ENCODE measurements around the gene STX2. TPM values are rescaled to one million over a fixed set of nuclear protein-coding genes. Genes with fewer than 3 reads are reported as not detected.

The STX2 gene
- total RNA-seq, 1 experiment from 2014 or later = 37.8 TPM

- TF ChIP-seq CTCF (conservative IDR thresholded peaks at IDR 0.05; ENCODE audit: low read depth, low read length) = no peak
- TF ChIP-seq EZH2 (IDR thresholded peaks at IDR 0.05; ENCODE audit: borderline replicate concordance, low read depth, low read length, poor library complexity, severe bottlenecking) = no peak
- H3K36me3 ChIP-seq (ENCODE audit: insufficient read depth, low read length, poor library complexity, severe bottlenecking) = peaks cover 10% of the 10 kb centered on the region
- BruUV-seq (replicated peaks) = no TSS peak
These were observed 47.4 kb downstream of the STX2 start for GRCh38 chr12:130791629-130792028.

GRCh38 chr12:130788515-130788914 is 50.5 kb downstream of the STX2 start:
- no TSS peak for BruUV-seq (replicated peaks)
- H3K27ac ChIP-seq (ENCODE audit: low read depth, low read length, poor library complexity, severe bottlenecking) = no peak overlapping the region
- no peak overlapping the region for H3K4me3 ChIP-seq (ENCODE audit: low read depth, low read length, poor library complexity, severe bottlenecking)
- H3K36me3 ChIP-seq (ENCODE audit: insufficient read depth, low read length, poor library complexity, severe bottlenecking) = peaks cover 7% of the 10 kb centered on the region
- no peaks in the 10 kb centered on the region for H3K4me1 ChIP-seq (ENCODE audit: insufficient read depth, low read length, poor library complexity, severe bottlenecking)
- POLR2A ChIA-PET (ENCODE audit: low non-redundant PET) = no interaction called here
- TF ChIP-seq EZH2 (IDR thresholded peaks at IDR 0.05; ENCODE audit: borderline replicate concordance, low read depth, low read length, poor library complexity, severe bottlenecking) (no peak), CTCF (conservative IDR thresholded peaks at IDR 0.05; ENCODE audit: low read depth, low read length) (no peak)
- intact Hi-C loops (cut with micrococcal nuclease; ENCODE audit: unreplicated experiment) = no loop called here
- H3K27me3 ChIP-seq (replicated peaks; ENCODE audit: insufficient read depth, low read depth, low read length, poor library complexity) = no peaks in the 10 kb centered on the region
- CTCF ChIA-PET = no interaction called here
- DNase-seq (ENCODE audit: low spot score) = no peak
- peaks cover 7% of the 10 kb centered on the region for H3K9me3 ChIP-seq (ENCODE audit: low read depth, low read length, poor library complexity, severe bottlenecking)

More at GRCh38 chr12:130791629-130792028, 47.4 kb downstream of the STX2 start:
- Histone ChIP-seq H3K9me3 (ENCODE audit: low read depth, low read length, poor library complexity, severe bottlenecking) (no peaks in the 10 kb centered on the region), H3K4me3 (ENCODE audit: low read depth, low read length, poor library complexity, severe bottlenecking) (no peak overlapping the region), H3K27me3 (replicated peaks; ENCODE audit: insufficient read depth, low read depth, low read length, poor library complexity) (no peaks in the 10 kb centered on the region), H3K4me1 (ENCODE audit: insufficient read depth, low read length, poor library complexity, severe bottlenecking) (no peaks in the 10 kb centered on the region), H3K27ac (ENCODE audit: low read depth, low read length, poor library complexity, severe bottlenecking) (no peak overlapping the region)
- intact Hi-C loops (cut with micrococcal nuclease; ENCODE audit: unreplicated experiment) = no loop called here
- POLR2A ChIA-PET (ENCODE audit: low non-redundant PET) = interaction anchor here (0.6 kb wide), 1 partner anchor 76 kb away, joined by 12 read pairs; the partner anchor contains the start of gene RIMBP2
- no peak for DNase-seq (ENCODE audit: low spot score)
- CTCF ChIA-PET = interaction anchor here (0.7 kb wide), 1 partner anchor 55 kb away, joined by 4 read pairs; no protein-coding TSS in a partner anchor

GRCh38 chr12:130787445-130788410 is 51.3 kb downstream of the STX2 start:
- no peak overlapping the region for H3K4me3 ChIP-seq (ENCODE audit: low read depth, low read length, poor library complexity, severe bottlenecking)
- peaks cover 7% of the 10 kb centered on the region for H3K36me3 ChIP-seq (ENCODE audit: insufficient read depth, low read length, poor library complexity, severe bottlenecking)
- no peak for DNase-seq (ENCODE audit: low spot score)
- H3K4me1 ChIP-seq (ENCODE audit: insufficient read depth, low read length, poor library complexity, severe bottlenecking) = no peaks in the 10 kb centered on the region
- ChIA-PET CTCF (no interaction called here), POLR2A (ENCODE audit: low non-redundant PET) (no interaction called here)
- H3K27me3 ChIP-seq (replicated peaks; ENCODE audit: insufficient read depth, low read depth, low read length, poor library complexity) = no peaks in the 10 kb centered on the region
- intact Hi-C loops (cut with micrococcal nuclease; ENCODE audit: unreplicated experiment) = no loop called here
- H3K27ac ChIP-seq (ENCODE audit: low read depth, low read length, poor library complexity, severe bottlenecking) = no peak overlapping the region
- peaks cover 7% of the 10 kb centered on the region for H3K9me3 ChIP-seq (ENCODE audit: low read depth, low read length, poor library complexity, severe bottlenecking)
- BruUV-seq (replicated peaks) = no TSS peak
- TF ChIP-seq CTCF (conservative IDR thresholded peaks at IDR 0.05; ENCODE audit: low read depth, low read length) (no peak), EZH2 (IDR thresholded peaks at IDR 0.05; ENCODE audit: borderline replicate concordance, low read depth, low read length, poor library complexity, severe bottlenecking) (no peak)

All from A673 (cell line).